Neural cell (in vitro differentiated cells): ENCODE data around the gene PSMA7. TPM values are rescaled to one million over a fixed set of nuclear protein-coding genes. Genes with fewer than 3 reads are reported as not detected.

Experiments
- H2AFZ ChIP-seq: fragments of 200-600, 300-800 bp; sonication (generic), shearing (Covaris generic); 2 replicates; pipeline ENCODE4 v1.6.0; 2014; ENCODE audit warnings: low read depth, mild to moderate bottlenecking, antibody characterized with exemption, low read length, moderate library complexity
- H3F3A ChIP-seq: fragments of 200-600 bp; shearing (Covaris generic); 2 replicates; pipeline ENCODE4 v1.6.1; 2016; ENCODE audit warnings: mild to moderate bottlenecking, moderate library complexity, mixed read lengths, antibody characterized with exemption, low read length; ENCODE audit not compliant: insufficient read depth, poor library complexity, severe bottlenecking
- H3K27ac ChIP-seq: fragments of 200-600, 300-800 bp; sonication (generic), shearing (Covaris generic); 2 replicates; pipeline ENCODE4 v1.5.1; 2014; ENCODE audit warnings: mild to moderate bottlenecking, low read length, moderate library complexity
- H3K27me3 ChIP-seq: fragments of 300-800, 200-600 bp; sonication (generic), shearing (Covaris generic); 2 replicates; pipeline ENCODE4 v1.6.0; 2014; ENCODE audit warnings: mild to moderate bottlenecking, low read depth, low read length, moderate library complexity; ENCODE audit not compliant: insufficient read depth
- H3K36me3 ChIP-seq: fragments of 300-800, 200-600 bp; sonication (generic), shearing (Covaris generic); 2 replicates; pipeline ENCODE4 v1.5.1; 2014; ENCODE audit warnings: mild to moderate bottlenecking, antibody characterized with exemption, low read length, moderate library complexity; ENCODE audit not compliant: insufficient read depth
- H3K4me2 ChIP-seq: fragments of 300-800, 200-600 bp; sonication (generic), shearing (Covaris generic); 2 replicates; pipeline ENCODE4 v1.6.0; 2014; ENCODE audit warnings: mild to moderate bottlenecking, low read length
- H3K4me3 ChIP-seq: fragments of 300-800, 200-600 bp; sonication (generic), shearing (Covaris generic); 2 replicates; pipeline ENCODE4 v1.5.1; 2014; ENCODE audit warnings: mild to moderate bottlenecking, low read length, moderate library complexity
- H3K79me2 ChIP-seq: fragments of 200-600 bp; shearing (Covaris generic); replicated peaks from 2 replicates; pipeline ENCODE4 v1.6.0; 2014; ENCODE audit warnings: mild to moderate bottlenecking, low read length, moderate library complexity; ENCODE audit not compliant: insufficient read depth
- H3K9ac ChIP-seq: fragments of 300-800, 200-600 bp; sonication (generic), shearing (Covaris generic); 2 replicates; pipeline ENCODE4 v1.6.1; 2016; ENCODE audit warnings: mild to moderate bottlenecking, low read length, mixed read lengths
- H3K9me2 ChIP-seq: fragments of 200-600 bp; shearing (Covaris generic); 2 replicates; pipeline ENCODE4 v1.6.1; 2016; ENCODE audit warnings: mild to moderate bottlenecking, low read length, mixed read lengths; ENCODE audit not compliant: insufficient read depth
- H3K9me3 ChIP-seq: fragments of 200-600, 300-800 bp; sonication (generic), shearing (Covaris generic); 2 replicates; pipeline ENCODE4 v1.6.1; 2016; ENCODE audit warnings: mild to moderate bottlenecking, mixed run types, low read length, moderate library complexity, mixed read lengths
- H4K20me1 ChIP-seq: fragments of 200-600 bp; shearing (Covaris generic); 2 replicates; pipeline ENCODE4 v1.6.1; 2016; ENCODE audit warnings: mild to moderate bottlenecking, mixed run types; ENCODE audit not compliant: insufficient read depth
- CTCF ChIP-seq: fragments of 450-650 bp; IDR thresholded peaks from 2 replicates; pipeline ENCODE4 v1.5.1; 2014; ENCODE audit warnings: antibody characterized with exemption, mild to moderate bottlenecking, moderate library complexity; ENCODE audit not compliant: poor library complexity, severe bottlenecking
- EP300 ChIP-seq: fragments of 450-650 bp; conservative IDR thresholded peaks from 2 replicates; pipeline ENCODE4 v1.6.1; 2014; ENCODE audit warnings: antibody characterized with exemption, mild to moderate bottlenecking, moderate library complexity; ENCODE audit not compliant: poor library complexity, severe bottlenecking
- EZH2 ChIP-seq: fragments of 200-600, 300-800 bp; shearing (Covaris generic), sonication (generic); IDR thresholded peaks from 2 replicates; pipeline ENCODE4 v1.6.1; 2014; ENCODE audit warnings: antibody characterized with exemption, low read length, borderline replicate concordance, mild to moderate bottlenecking; ENCODE audit not compliant: insufficient read depth, poor library complexity, severe bottlenecking
- MXI1 ChIP-seq: fragments of 450-650 bp; conservative IDR thresholded peaks from 2 replicates; pipeline ENCODE4 v1.6.1; 2014; ENCODE audit warnings: antibody characterized with exemption, mild to moderate bottlenecking; ENCODE audit not compliant: poor library complexity, severe bottlenecking
- POLR2AphosphoS5 ChIP-seq: IDR thresholded peaks from 2 replicates; pipeline ENCODE4 v1.6.1; 2012
- RAD21 ChIP-seq: fragments of 450-650 bp; conservative IDR thresholded peaks from 2 replicates; pipeline ENCODE4 v1.6.1; 2014; ENCODE audit warnings: antibody characterized with exemption, mild to moderate bottlenecking, moderate library complexity
- REST ChIP-seq: IDR thresholded peaks from 2 replicates; pipeline ENCODE4 v1.6.1; 2012; ENCODE audit warnings: borderline replicate concordance
- SMC3 ChIP-seq: fragments of 450-650 bp; conservative IDR thresholded peaks from 2 replicates; pipeline ENCODE4 v1.6.1; 2014; ENCODE audit warnings: antibody characterized with exemption, mild to moderate bottlenecking, moderate library complexity; ENCODE audit not compliant: poor library complexity
- TAF1 ChIP-seq: IDR thresholded peaks from 2 replicates; pipeline ENCODE4 v1.6.1; 2012; ENCODE audit warnings: low read depth
- polyA plus RNA-seq: library from polyadenylated mRNA; depleted of rRNA; stranded (reverse); fragments of >200 nt; gene quantifications from 2 replicates; pipeline ENCODE4 v1.2.3, GENCODE V29; 2014

PSMA7 gene
- polyA plus RNA-seq, 1 donor from 2014 or later: 874 TPM

GRCh38 chr20:62170536-62170935 lies 27.3 kb upstream of the PSMA7 start:
- Histone ChIP-seq H3K4me3 (no peak overlapping the region), H3K9me3 (no peaks in the 10 kb centered on the region), H3K27ac (no peak overlapping the region), H2AFZ (no peak overlapping the region), H3K27me3 (no peaks in the 10 kb centered on the region), H4K20me1 (no peaks in the 10 kb centered on the region), H3K4me2 (no peak overlapping the region), H3K9me2 (no peaks in the 10 kb centered on the region), H3F3A (no peaks in the 10 kb centered on the region), H3K79me2 (no peaks in the 10 kb centered on the region), H3K36me3 (no peaks in the 10 kb centered on the region), H3K9ac (no peak overlapping the region)
- TF ChIP-seq EZH2 (no peak), CTCF (no peak), EP300 (no peak), RAD21 (no peak), SMC3 (no peak), POLR2AphosphoS5 (no peak), REST (no peak), MXI1 (no peak), TAF1 (no peak)

- no peak overlapping the region for H3K4me2 ChIP-seq
- H3K9me3 ChIP-seq: no peaks in the 10 kb centered on the region
- no peaks in the 10 kb centered on the region for H3K27me3 ChIP-seq
- no peaks in the 10 kb centered on the region for H3F3A ChIP-seq
- no peak for TF ChIP-seq RAD21
- TF ChIP-seq MXI1: no peak
- TF ChIP-seq REST: no peak
- no peak for TF ChIP-seq EZH2
- no peak for TF ChIP-seq TAF1
- TF ChIP-seq EP300: no peak
- no peak for TF ChIP-seq CTCF
- TF ChIP-seq POLR2AphosphoS5: no peak
- no peak overlapping the region for H3K27ac ChIP-seq
- no peaks in the 10 kb centered on the region for H3K9me2 ChIP-seq
- no peak overlapping the region for H2AFZ ChIP-seq
- H3K9ac ChIP-seq: no peak overlapping the region
- H4K20me1 ChIP-seq: no peaks in the 10 kb centered on the region
- H3K36me3 ChIP-seq: no peaks in the 10 kb centered on the region
- no peaks in the 10 kb centered on the region for H3K79me2 ChIP-seq
- H3K4me3 ChIP-seq: no peak overlapping the region
Measured at GRCh38 chr20:62168890-62169435, 25.8 kb upstream of the PSMA7 start.
